GM21515 (cell line): Measurements from ENCODE around the gene TCF7.

Source experiments
- ATAC-seq: cut with Tn5 transposase; IDR thresholded peaks from one replicate; pipeline ENCODE4 v1.9.1; 2021; ENCODE audit not compliant: unreplicated experiment

The TCF7 gene

GRCh38 chr5:134111741-134112647 is 2.5 kb upstream of the TCF7 start:
- no peak for ATAC-seq

GRCh38 chr5:134112726-134113362 is 1.6 kb upstream of the TCF7 start:
- ATAC-seq: no peak

GRCh38 chr5:134113363-134113889 is 1.1 kb upstream of the TCF7 start:
- no peak for ATAC-seq

- peak; percentile 5 for ATAC-seq
Observed at GRCh38 chr5:134114886-134115805, 665 bp downstream of the TCF7 start.

- no peak for ATAC-seq
Observed at GRCh38 chr5:134115806-134116175, 1.3 kb downstream of the TCF7 start.

- no peak for ATAC-seq
Observed at GRCh38 chr5:134116286-134116685, 1.8 kb downstream of the TCF7 start.

- no peak for ATAC-seq
Observed at GRCh38 chr5:134116789-134117761, 2.6 kb downstream of the TCF7 start.

GRCh38 chr5:134118212-134118835 is 3.8 kb downstream of the TCF7 start:
- ATAC-seq: no peak

- ATAC-seq: no peak
Observed at GRCh38 chr5:134119720-134120119, 5.2 kb downstream of the TCF7 start.

- no peak for ATAC-seq
Observed at GRCh38 chr5:134120386-134121138, 6.1 kb downstream of the TCF7 start.

GRCh38 chr5:134122530-134122929 is 8.0 kb downstream of the TCF7 start:
- ATAC-seq: no peak

GRCh38 chr5:134123360-134123759 is 8.9 kb downstream of the TCF7 start:
- no peak for ATAC-seq

- ATAC-seq: no peak
Observed at GRCh38 chr5:134124289-134125038, 10.0 kb downstream of the TCF7 start.

- no peak for ATAC-seq
Observed at GRCh38 chr5:134125039-134126015, 10.8 kb downstream of the TCF7 start.

GRCh38 chr5:134127376-134127861 is 12.9 kb downstream of the TCF7 start:
- no peak for ATAC-seq

- no peak for ATAC-seq
Observed at GRCh38 chr5:134127988-134128647, 13.6 kb downstream of the TCF7 start.
